ENCODE measurements around the gene DHCR7.

GRCh38 chr11:71477641-71478527, 29.7 kb upstream of the DHCR7 start:
- no peak for TF ChIP-seq POLR2A (IDR thresholded peaks at IDR 0.05; ENCODE audit: low read depth)
- TF ChIP-seq, protein P1, sequence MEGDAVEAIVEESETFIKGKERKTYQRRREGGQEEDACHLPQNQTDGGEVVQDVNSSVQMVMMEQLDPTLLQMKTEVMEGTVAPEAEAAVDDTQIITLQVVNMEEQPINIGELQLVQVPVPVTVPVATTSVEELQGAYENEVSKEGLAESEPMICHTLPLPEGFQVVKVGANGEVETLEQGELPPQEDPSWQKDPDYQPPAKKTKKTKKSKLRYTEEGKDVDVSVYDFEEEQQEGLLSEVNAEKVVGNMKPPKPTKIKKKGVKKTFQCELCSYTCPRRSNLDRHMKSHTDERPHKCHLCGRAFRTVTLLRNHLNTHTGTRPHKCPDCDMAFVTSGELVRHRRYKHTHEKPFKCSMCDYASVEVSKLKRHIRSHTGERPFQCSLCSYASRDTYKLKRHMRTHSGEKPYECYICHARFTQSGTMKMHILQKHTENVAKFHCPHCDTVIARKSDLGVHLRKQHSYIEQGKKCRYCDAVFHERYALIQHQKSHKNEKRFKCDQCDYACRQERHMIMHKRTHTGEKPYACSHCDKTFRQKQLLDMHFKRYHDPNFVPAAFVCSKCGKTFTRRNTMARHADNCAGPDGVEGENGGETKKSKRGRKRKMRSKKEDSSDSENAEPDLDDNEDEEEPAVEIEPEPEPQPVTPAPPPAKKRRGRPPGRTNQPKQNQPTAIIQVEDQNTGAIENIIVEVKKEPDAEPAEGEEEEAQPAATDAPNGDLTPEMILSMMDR (IDR thresholded peaks at IDR 0.05), result no peak
- no peak for TF ChIP-seq EP300 (IDR thresholded peaks at IDR 0.05)
- TF ChIP-seq POLR2AphosphoS5 (IDR thresholded peaks at IDR 0.05), result no peak
